ENCODE results near the gene SREBF1. TPM values are rescaled to one million over a fixed set of nuclear protein-coding genes. Genes with fewer than 3 reads are reported as not detected.

The SREBF1 gene
- total RNA-seq, 1 experiment from 2014 or later, result 298 TPM

DNA sequence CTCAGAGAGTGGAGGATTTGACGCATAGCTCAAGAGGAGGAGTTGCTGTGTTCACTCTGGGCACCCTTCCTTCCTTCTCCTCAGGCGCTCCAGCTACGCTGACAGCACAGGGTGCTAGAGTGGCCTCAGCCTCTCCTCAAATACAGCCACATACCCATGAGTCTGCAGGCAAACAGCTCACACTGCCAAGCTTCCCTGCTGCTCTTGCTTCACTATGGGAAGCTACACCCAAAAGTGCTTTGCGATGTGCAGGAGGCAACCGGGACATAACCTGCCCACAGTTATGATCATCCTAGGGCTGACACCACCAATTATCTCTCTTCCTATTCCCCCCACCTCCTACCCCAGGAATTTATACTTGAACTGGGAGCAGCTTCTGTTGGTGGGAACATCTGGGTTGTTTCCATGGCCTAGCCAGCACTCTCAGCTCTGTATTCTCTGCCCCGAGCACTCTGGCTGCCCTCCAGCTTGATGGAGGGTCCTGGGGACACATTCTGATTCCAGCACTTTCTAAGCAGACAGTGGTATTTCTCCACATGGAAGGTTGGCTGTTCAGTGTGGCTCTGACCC, 40.3 kb upstream of the SREBF1 start:
- ChIA-PET RAD21 (ENCODE audit: low non-redundant PET in 1 of 2, low total read pairs in 2 of 2, uncharacterized antibody in 2 of 2, unreplicated experiment in 2 of 2) (no interaction called here), POLR2A (no interaction called here), CTCF (interaction anchor here (0.8 to 1.5 kb wide), 2 partner anchors 14 to 17 kb away, joined by 3 to 4 read pairs; no protein-coding TSS in a partner anchor)
- H4K20me1 ChIP-seq (ENCODE audit: insufficient read depth), result no peaks in the 10 kb centered on the region
- TF ChIP-seq JUND (IDR thresholded peaks at IDR 0.05) (no peak), RAD21 (IDR thresholded peaks at IDR 0.05; ENCODE audit: low read depth) (no peak), TCF7L2 (IDR thresholded peaks at IDR 0.05; ENCODE audit: borderline replicate concordance, extremely low read depth, insufficient read depth, insufficient read length) (no peak), FOSL1 (IDR thresholded peaks at IDR 0.05; ENCODE audit: low read depth) (no peak)
- TF ChIP-seq, protein P1, sequence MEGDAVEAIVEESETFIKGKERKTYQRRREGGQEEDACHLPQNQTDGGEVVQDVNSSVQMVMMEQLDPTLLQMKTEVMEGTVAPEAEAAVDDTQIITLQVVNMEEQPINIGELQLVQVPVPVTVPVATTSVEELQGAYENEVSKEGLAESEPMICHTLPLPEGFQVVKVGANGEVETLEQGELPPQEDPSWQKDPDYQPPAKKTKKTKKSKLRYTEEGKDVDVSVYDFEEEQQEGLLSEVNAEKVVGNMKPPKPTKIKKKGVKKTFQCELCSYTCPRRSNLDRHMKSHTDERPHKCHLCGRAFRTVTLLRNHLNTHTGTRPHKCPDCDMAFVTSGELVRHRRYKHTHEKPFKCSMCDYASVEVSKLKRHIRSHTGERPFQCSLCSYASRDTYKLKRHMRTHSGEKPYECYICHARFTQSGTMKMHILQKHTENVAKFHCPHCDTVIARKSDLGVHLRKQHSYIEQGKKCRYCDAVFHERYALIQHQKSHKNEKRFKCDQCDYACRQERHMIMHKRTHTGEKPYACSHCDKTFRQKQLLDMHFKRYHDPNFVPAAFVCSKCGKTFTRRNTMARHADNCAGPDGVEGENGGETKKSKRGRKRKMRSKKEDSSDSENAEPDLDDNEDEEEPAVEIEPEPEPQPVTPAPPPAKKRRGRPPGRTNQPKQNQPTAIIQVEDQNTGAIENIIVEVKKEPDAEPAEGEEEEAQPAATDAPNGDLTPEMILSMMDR (IDR thresholded peaks at IDR 0.05 in 2 of 3, conservative IDR thresholded peaks at IDR 0.05 in 1 of 3; ENCODE audit: borderline replicate concordance in 1 of 3, insufficient read depth in 1 of 3, low read depth in 2 of 3, low read length in 2 of 3), result no peak
- TF ChIP-seq, protein P2, sequence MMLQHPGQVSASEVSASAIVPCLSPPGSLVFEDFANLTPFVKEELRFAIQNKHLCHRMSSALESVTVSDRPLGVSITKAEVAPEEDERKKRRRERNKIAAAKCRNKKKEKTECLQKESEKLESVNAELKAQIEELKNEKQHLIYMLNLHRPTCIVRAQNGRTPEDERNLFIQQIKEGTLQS (IDR thresholded peaks at IDR 0.05), result no peak
- H3K9ac ChIP-seq (ENCODE audit: low read length), result no peak overlapping the region
- no TSS peak for BruUV-seq (replicated peaks)
- H3K4me2 ChIP-seq (ENCODE audit: low read length), result no peak overlapping the region
- H3K4me1 ChIP-seq (ENCODE audit: control insufficient read depth in 1 of 2, insufficient read depth in 2 of 2, low read length in 2 of 2), result peaks cover 0 to 13% of the 10 kb centered on the region in 2 experiments; a peak in 1 of 4 replicates
- no peaks in the 10 kb centered on the region for H3K27me3 ChIP-seq (ENCODE audit: insufficient read depth, low read length)
- no peaks in the 10 kb centered on the region for H3K9me3 ChIP-seq (ENCODE audit: control insufficient read depth in 1 of 2, insufficient read depth in 1 of 2, low read depth in 1 of 2, low read length in 2 of 2)
- H3K27ac ChIP-seq (ENCODE audit: low read depth, low read length), result no peak overlapping the region
- DNase-seq (ENCODE audit: low read depth, low spot score) (no peak), ATAC-seq (no peak)
- no peaks in the 10 kb centered on the region for H3K36me3 ChIP-seq (ENCODE audit: control insufficient read depth in 1 of 2, insufficient read depth in 2 of 2, low read length in 2 of 2)
- no peak overlapping the region for H3K4me3 ChIP-seq (replicated peaks in 1 of 2; ENCODE audit: low read depth in 1 of 2, low read length in 2 of 2)
- H2AFZ ChIP-seq (ENCODE audit: low read depth, low read length, poor library complexity, severe bottlenecking), result no peak overlapping the region
- no peaks in the 10 kb centered on the region for H3K9me2 ChIP-seq (ENCODE audit: insufficient read depth)
- intact Hi-C loops (cut with micrococcal nuclease), result no loop called here
- H3K79me2 ChIP-seq (ENCODE audit: insufficient read depth, low read length), result no peaks in the 10 kb centered on the region

DNA sequence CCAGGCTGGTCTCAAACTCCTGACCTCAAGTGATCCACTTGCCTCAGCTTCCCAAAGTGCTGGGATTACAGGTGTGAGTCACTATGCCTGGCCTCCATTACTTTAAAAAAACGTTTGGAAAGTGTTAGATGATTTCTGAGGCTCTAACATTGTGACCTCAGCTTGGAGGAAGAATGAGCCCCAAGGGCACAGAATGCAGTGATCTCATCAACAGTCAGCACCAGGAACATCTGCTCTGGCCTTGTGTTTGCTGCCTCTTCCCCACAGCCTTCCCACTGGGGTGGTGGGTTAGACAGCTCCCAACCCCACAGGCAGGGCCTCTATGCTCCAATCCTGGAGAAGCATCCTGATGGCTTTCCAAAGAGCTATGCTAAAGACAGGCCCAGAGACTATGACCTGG, 37.7 kb upstream of the SREBF1 start:
- Histone ChIP-seq H3K79me2 (ENCODE audit: insufficient read depth, low read length) (no peaks in the 10 kb centered on the region), H3K27me3 (ENCODE audit: insufficient read depth, low read length) (no peaks in the 10 kb centered on the region), H3K4me1 (ENCODE audit: control insufficient read depth in 1 of 2, insufficient read depth in 2 of 2, low read length in 2 of 2) (peaks cover 0 to 13% of the 10 kb centered on the region in 2 experiments; a peak in 1 of 4 replicates), H3K36me3 (ENCODE audit: control insufficient read depth in 1 of 2, insufficient read depth in 2 of 2, low read length in 2 of 2) (no peaks in the 10 kb centered on the region), H4K20me1 (ENCODE audit: insufficient read depth) (no peaks in the 10 kb centered on the region), H3K9me3 (ENCODE audit: control insufficient read depth in 1 of 2, insufficient read depth in 1 of 2, low read depth in 1 of 2, low read length in 2 of 2) (no peaks in the 10 kb centered on the region), H3K4me3 (replicated peaks in 1 of 2; ENCODE audit: low read depth in 1 of 2, low read length in 2 of 2) (no peak overlapping the region), H3K9me2 (ENCODE audit: insufficient read depth) (no peaks in the 10 kb centered on the region), H3K27ac (ENCODE audit: low read depth, low read length) (no peak overlapping the region), H2AFZ (ENCODE audit: low read depth, low read length, poor library complexity, severe bottlenecking) (no peak overlapping the region), H3K4me2 (ENCODE audit: low read length) (no peak overlapping the region), H3K9ac (ENCODE audit: low read length) (no peak overlapping the region)
- CTCF ChIA-PET, result no interaction called here
- POLR2A ChIA-PET, result no interaction called here
- TF ChIP-seq YY1 (IDR thresholded peaks at IDR 0.05; ENCODE audit: extremely low read depth, insufficient replicate concordance, low read depth, low read length), result no peak
- no peak for TF ChIP-seq POLR2AphosphoS5 (IDR thresholded peaks at IDR 0.05; ENCODE audit: low read depth, low read length)
- TF ChIP-seq CBX3 (IDR thresholded peaks at IDR 0.05; ENCODE audit: low read depth), result no peak
- TF ChIP-seq RAD21 (IDR thresholded peaks at IDR 0.05; ENCODE audit: low read depth), result no peak
- TF ChIP-seq ZNF274 (IDR thresholded peaks at IDR 0.05; ENCODE audit: low read depth, low read length), result no peak
- no peak for TF ChIP-seq FOSL1 (IDR thresholded peaks at IDR 0.05; ENCODE audit: low read depth)
- no peak for TF ChIP-seq SIN3A (IDR thresholded peaks at IDR 0.05; ENCODE audit: low read depth)
- no peak for TF ChIP-seq EZH2phosphoT487 (IDR thresholded peaks at IDR 0.05; ENCODE audit: borderline replicate concordance)
- TF ChIP-seq JUND (IDR thresholded peaks at IDR 0.05), result no peak
- RAD21 ChIA-PET (ENCODE audit: low non-redundant PET in 1 of 2, low total read pairs in 2 of 2, uncharacterized antibody in 2 of 2, unreplicated experiment in 2 of 2), result no interaction called here
- ATAC-seq, result no peak
- intact Hi-C loops (cut with micrococcal nuclease), result no loop called here
- BruUV-seq (replicated peaks), result no TSS peak
- DNase-seq (ENCODE audit: low read depth, low spot score), result no peak

All from HCT116 (cell line).